GM19452 (cell line): ENCODE results near the gene SSBP3.
"Not testable (repeated sequence)": the region's sequence is repeated elsewhere in the genome, so short reads cannot be mapped to it uniquely, and the experiment has no call there.

Experiments
- ATAC-seq: cut with Tn5 transposase; IDR thresholded peaks from one replicate; pipeline ENCODE4 v1.9.1; 2021; ENCODE audit not compliant: unreplicated experiment

SSBP3 gene

DNA sequence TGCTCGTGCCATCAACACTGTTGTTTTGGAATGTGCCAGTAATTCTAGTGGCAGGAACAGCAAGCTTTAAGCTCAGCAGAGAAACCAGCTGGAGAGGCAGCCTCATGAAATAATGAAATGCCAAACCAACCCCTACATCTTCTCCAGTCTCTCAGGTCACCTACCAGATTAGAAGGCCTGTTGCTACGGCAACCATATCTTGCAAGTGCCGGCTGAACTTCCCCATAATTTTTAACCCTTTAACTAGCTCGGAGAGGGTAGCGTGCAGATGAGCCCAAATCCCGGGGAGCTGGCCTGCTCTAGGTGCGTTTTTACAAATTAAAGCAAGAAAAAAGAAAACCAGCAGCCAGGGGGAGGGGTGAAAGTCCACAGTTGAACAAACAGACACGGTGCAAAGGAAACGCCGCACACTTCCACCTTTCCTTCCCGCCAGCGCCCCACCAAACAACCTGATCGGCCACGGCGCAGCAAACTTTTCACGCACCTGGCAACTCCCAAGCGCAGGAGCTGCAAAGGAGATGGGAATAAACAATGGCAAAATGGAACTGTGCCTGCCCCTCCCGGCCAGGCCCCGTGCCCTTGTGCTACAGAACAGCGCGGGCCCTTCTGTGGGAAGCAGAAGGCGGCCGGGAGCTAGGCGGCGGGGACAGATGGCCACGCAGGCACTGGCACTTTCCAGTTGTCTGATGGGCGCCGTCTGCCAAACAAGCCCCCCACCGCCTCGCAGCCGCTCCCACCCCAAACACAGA lies 50.1 kb downstream of the SSBP3 start:
- ATAC-seq: no peak

GRCh38 chr1:54354899-54355298 lies 51.3 kb downstream of the SSBP3 start:
- no peak for ATAC-seq

DNA sequence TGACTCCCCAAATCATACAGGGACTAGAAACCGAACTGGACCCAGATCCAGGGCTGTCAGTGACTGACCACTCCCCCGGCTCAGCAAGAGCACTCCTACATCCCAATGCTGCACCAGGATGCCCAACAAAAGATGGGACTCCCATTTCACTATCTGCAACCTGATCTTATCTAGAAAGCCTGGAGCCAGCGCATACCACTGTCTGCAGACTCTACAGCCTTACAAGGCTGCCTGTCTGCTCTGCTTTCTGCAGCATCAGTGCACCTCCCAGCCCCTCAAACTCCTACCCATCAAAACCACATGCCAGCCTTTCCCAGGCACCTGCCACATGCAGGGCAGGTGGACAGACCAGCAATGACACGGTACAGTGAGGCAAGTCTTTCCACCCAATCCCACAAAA lies 52.2 kb downstream of the SSBP3 start:
- no peak for ATAC-seq

DNA sequence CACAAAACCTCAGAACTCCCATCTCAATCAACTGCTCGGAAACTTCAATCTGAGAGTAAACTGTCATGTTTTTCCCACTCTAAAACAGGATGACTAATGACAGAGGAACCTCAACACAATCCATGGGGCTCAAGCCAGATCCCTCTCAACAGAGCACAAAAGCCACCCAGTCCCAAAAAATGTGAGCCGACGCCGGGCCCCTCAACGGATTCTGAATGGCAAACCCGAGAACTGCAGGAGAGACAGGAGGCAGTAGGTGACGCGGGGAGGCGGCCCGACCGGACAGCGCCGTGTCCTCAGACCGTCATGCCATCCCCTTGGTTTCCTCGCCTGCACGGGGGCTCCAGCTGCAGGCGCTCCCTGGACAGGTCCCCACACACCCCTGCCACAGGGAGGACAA lies 53.4 kb downstream of the SSBP3 start:
- no peak for ATAC-seq

GRCh38 chr1:54350360-54350759 lies 55.8 kb downstream of the SSBP3 start:
- no peak for ATAC-seq

DNA sequence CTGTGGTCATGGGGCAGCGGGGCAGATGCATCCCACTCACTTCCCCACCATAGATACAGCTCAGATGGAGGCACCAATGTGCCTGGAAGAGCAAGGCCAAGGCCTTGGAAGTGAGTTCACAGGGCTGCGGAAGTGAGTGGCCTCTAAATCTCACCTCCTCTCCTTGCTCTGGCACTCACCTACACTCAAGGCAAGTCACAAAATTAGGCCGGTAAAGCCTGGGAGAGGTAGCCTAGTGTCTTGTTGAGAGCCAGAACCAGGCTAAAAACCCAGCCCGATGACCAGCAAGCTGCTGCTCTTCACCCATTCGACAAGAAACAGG lies 57.5 kb downstream of the SSBP3 start:
- no peak for ATAC-seq

- no peak for ATAC-seq
These were observed 58.1 kb downstream of the SSBP3 start for GRCh38 chr1:54347955-54348699.

DNA sequence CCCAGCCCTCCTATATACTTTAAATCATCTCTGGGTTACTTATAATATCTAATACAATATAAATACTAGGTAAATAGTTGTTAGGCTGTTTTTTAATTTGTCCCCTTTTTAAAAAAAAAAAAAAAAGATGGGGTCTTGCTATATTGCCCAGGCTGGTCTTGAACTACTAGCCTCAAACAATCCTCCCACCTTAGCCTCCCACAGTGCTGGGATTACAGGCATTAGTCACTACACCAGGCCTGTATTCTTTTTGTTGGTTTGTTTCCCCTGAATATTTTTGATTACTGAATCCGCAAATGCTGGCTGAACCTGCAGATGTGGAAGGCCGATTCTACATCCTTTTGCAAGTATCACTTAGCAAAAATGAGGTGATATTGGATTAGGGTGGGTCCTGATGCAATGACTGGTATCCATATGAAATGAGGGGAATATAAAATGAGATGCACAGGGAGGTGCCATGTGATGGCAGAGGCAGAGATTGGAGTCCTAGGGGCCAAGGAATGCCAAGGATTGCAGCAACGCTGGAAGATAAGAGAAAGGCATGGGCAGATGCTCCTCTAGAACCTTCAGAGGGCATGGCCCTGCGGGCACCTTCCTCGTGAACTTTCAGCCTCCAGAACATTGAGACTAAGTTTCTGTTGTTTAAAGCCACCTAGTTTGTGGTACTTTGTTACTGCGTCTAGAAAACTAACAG lies 58.8 kb downstream of the SSBP3 start:
- ATAC-seq: no peak

DNA sequence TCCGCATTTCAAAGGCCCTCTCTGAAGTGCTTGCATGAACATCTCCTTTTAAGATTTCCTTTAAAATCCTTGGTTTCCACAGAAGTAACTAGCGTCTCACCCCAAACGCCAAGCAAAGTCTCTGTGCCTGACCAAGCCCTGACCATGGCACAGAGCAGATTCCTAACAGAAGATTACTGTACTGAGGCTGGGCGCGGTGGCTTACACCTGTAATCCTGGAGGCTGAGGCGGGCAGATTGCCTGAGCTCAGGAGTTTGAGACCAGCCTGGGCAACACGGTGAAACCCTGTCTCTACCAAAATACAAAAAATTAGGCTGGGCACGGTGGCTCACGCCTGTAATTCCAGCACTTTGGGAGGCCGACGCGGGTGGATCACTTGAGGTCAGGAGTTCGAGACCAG lies 60.6 kb downstream of the SSBP3 start:
- ATAC-seq: not testable (repeated sequence)

DNA sequence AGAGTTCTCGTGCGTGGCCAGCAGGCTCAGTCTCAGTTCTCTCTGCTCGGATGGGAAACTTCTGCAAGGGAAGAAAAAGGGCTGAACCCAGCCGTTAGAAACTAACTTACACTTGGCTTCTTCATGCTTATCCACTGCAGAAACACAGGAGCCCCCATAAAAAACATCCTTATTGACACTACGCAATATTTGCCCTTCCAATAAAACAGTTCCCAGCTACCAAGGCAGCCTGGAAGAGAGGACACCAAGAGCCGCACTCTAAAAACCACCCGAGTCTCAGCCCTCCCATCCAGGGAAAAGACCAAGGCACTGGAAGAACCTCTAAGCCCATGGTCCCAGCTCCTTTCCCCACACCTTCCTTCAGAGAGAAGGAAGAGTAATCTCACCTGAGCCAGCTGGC lies 61.1 kb downstream of the SSBP3 start:
- no peak for ATAC-seq

DNA sequence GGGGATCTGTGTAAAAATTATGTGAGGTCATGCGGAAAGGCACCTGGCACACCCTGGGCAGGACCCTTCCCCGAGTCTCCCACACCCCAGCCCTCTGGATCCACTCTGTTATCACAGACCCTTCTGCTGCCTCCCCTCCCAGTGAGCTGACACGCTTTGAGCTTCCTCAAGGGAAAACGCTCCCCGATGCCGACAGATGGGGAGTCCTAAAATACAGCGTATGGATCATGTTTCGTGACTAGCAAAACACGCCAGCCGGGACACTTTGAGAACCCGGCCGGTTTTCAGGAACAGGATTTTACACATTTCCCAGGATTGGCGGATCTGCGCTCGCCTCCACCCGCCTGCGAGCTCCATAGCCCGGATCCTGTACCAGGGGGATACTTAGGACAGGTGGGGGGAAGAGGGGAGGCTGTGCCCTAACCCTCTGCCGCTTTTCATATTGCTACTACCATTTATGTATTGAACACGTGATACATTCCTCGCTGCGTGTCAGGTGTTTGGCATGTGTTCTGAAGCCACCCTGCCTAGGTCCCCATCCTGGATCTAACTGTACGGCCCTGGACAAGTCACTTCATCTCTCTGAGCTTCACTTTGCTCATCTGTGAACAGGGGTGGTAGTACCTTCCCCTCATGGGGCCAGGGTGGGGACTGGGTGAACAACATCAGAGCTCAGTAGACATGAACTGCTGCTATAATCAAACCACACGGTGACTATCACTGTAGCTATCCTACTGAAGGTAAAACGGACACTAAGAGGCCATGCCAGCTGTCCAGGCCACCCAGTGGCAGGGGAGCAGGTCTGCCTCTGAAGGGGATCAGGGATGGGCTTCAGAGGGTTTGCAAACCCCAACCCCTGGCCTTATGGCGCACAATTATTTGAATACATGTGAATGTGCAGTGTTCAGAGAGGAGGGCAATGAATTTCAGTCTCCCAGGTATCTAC lies 63.2 kb downstream of the SSBP3 start:
- no peak for ATAC-seq

DNA sequence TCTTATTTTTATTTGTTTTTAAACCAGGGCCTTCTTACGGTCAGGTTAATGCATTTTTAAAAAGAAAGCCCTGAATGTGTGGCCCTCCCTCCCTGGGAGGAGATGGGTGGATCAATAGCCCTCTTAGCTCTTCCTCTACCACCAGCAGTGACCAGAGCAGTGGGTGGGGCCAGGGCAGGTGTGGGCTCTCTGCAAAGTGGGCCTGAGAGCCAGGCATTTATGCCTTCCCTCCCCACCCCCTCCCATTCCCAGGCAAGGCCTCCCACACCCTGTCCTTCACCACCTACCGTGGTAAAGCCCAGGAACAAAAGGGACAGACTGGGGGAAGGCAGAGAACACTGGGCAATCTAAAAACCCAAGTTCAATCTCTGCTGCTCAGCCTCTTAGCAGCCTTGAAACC lies 63.9 kb downstream of the SSBP3 start:
- ATAC-seq: no peak

GRCh38 chr1:54341763-54342162 lies 64.4 kb downstream of the SSBP3 start:
- ATAC-seq: no peak

- no peak for ATAC-seq
These were observed 65.3 kb downstream of the SSBP3 start for GRCh38 chr1:54340878-54341277.

DNA sequence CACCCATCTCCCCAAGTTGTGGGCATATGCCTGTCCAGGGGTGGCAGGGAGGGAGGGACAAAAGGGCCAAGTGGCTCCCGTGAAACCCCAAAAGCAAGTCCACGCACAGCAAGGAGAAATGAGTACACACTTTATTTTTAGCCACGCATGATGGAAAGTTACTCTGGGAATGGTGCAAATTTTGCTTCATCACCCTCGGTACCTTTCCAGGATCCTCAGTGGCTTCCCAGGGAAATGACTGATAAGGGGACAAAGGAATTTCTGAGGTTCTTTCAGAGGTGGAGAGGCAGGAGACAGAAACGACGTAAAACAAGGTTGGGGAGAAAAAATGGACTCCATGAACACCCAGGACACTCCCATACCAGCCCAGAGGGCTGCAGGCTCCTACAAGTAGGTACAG lies 65.8 kb downstream of the SSBP3 start:
- ATAC-seq: no peak

DNA sequence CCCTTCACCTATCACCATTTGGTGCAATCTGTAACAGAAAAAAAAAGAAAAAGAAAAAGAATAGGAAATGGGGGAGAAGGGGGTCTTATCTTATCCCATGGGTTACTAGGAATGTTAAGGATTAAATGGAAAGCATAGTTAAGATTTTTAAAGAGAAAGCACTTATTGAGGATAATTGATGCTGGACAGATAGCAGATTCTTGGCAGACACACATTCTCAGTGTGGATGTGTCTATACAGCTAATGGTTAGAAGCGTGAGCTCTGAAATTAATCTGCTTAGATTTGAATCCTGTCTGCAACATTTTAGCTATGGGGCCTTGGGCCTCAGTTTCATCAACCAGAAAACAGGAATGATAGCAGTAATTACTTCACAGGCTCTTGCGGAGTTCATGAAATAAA lies 67.1 kb downstream of the SSBP3 start:
- no peak for ATAC-seq

- ATAC-seq: no peak
These were observed 67.7 kb downstream of the SSBP3 start for GRCh38 chr1:54338464-54338863.

GRCh38 chr1:54337928-54338327 lies 68.3 kb downstream of the SSBP3 start:
- no peak for ATAC-seq

GRCh38 chr1:54337034-54337433 lies 69.2 kb downstream of the SSBP3 start:
- no peak for ATAC-seq

GRCh38 chr1:54336116-54336515 lies 70.1 kb downstream of the SSBP3 start:
- ATAC-seq: no peak

DNA sequence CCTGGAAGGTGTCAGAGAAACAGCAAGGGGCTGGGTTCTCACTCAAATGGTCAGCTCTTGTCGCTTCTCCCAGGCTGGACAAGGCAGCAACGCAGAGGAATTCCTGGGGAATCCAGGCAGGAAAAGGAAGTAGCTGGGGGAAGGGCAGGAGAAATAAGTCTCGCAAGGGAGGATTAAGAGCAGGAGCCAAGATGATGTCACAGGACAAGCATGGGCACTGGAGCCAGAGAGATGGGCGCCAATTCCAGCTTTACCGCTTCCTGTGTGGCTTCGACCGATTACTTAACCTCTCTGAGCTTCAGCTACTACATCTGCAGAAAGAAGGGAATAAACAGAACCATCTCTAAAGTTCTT lies 70.5 kb downstream of the SSBP3 start:
- no peak for ATAC-seq
